OCI-LY7 (cell line): ENCODE measurements around the gene DDC.

Experiments used
- CTCF ChIP-seq: fragments of 200-600 bp; sonication (generic); conservative IDR thresholded peaks from 2 replicates; pipeline ENCODE4 v1.5.1; 2014; ENCODE audit warnings: mild to moderate bottlenecking, antibody characterized with exemption, low read length, moderate library complexity, mixed read lengths
- EZH2phosphoT487 ChIP-seq: fragments of 200-600 bp; sonication (generic); IDR thresholded peaks from 2 replicates; pipeline ENCODE4 v1.6.1; 2018; ENCODE audit warnings: low read depth, borderline replicate concordance, mild to moderate bottlenecking, mixed run types, antibody characterized with exemption, low read length, moderate library complexity, mixed read lengths

- TF ChIP-seq CTCF (no peak), EZH2phosphoT487 (no peak)
Measured at GRCh38 chr7:50531401-50531911, 33.7 kb downstream of the DDC start.
